GM21529 (cell line): ENCODE measurements around the gene MAP1LC3B.
"Not testable (repeated sequence)": the region's sequence is repeated elsewhere in the genome, so short reads cannot be mapped to it uniquely, and the experiment has no call there.

Source experiments
- ATAC-seq: cut with Tn5 transposase; IDR thresholded peaks from one replicate; pipeline ENCODE4 v1.9.1; 2021; ENCODE audit not compliant: unreplicated experiment

Gene MAP1LC3B

GRCh38 chr16:87380403-87380802 is 11.7 kb upstream of the MAP1LC3B start:
- ATAC-seq = no peak

GRCh38 chr16:87380881-87381280 is 11.3 kb upstream of the MAP1LC3B start:
- no peak for ATAC-seq

GRCh38 chr16:87382023-87382785 is 9.9 kb upstream of the MAP1LC3B start:
- ATAC-seq = no peak

- ATAC-seq = peak; percentile 39
Measured at GRCh38 chr16:87383505-87384161, 8.5 kb upstream of the MAP1LC3B start, which contains the start of gene FBXO31. Gene FBXO31 (minus strand): TSS chr16:87383776. CDS start chr16:87383744, 32 bp downstream.

GRCh38 chr16:87384162-87384874 is 7.8 kb upstream of the MAP1LC3B start:
- peak; percentile 11 for ATAC-seq

GRCh38 chr16:87384875-87385167 is 7.3 kb upstream of the MAP1LC3B start:
- ATAC-seq = not testable (repeated sequence)

- ATAC-seq = peak; percentile 54
Measured at GRCh38 chr16:87387942-87388817, 4.0 kb upstream of the MAP1LC3B start.

GRCh38 chr16:87388818-87389134 is 3.4 kb upstream of the MAP1LC3B start:
- ATAC-seq = no peak

GRCh38 chr16:87389245-87389644 is 2.9 kb upstream of the MAP1LC3B start:
- ATAC-seq = no peak

- ATAC-seq = not testable (repeated sequence)
Measured at GRCh38 chr16:87389914-87390313, 2.2 kb upstream of the MAP1LC3B start.

GRCh38 chr16:87390641-87391323 is 1.4 kb upstream of the MAP1LC3B start:
- no peak for ATAC-seq

GRCh38 chr16:87391324-87391949 is 699 bp upstream of the MAP1LC3B start:
- peak; percentile 8 for ATAC-seq

GRCh38 chr16:87392821-87393679 is 914 bp downstream of the MAP1LC3B start:
- no peak for ATAC-seq

- ATAC-seq = no peak
Measured at GRCh38 chr16:87393680-87394055, 1.5 kb downstream of the MAP1LC3B start.

- no peak for ATAC-seq
Measured at GRCh38 chr16:87395181-87395842, 3.2 kb downstream of the MAP1LC3B start.

GRCh38 chr16:87404764-87405625 is 12.9 kb downstream of the MAP1LC3B start:
- no peak for ATAC-seq

- no peak for ATAC-seq
Measured at GRCh38 chr16:87406495-87407088, 14.5 kb downstream of the MAP1LC3B start.
